ENCODE results near the gene PRKCZ.
"Not testable (repeated sequence)": the region's sequence is repeated elsewhere in the genome, so short reads cannot be mapped to it uniquely, and the experiment has no call there.

The PRKCZ gene

DNA sequence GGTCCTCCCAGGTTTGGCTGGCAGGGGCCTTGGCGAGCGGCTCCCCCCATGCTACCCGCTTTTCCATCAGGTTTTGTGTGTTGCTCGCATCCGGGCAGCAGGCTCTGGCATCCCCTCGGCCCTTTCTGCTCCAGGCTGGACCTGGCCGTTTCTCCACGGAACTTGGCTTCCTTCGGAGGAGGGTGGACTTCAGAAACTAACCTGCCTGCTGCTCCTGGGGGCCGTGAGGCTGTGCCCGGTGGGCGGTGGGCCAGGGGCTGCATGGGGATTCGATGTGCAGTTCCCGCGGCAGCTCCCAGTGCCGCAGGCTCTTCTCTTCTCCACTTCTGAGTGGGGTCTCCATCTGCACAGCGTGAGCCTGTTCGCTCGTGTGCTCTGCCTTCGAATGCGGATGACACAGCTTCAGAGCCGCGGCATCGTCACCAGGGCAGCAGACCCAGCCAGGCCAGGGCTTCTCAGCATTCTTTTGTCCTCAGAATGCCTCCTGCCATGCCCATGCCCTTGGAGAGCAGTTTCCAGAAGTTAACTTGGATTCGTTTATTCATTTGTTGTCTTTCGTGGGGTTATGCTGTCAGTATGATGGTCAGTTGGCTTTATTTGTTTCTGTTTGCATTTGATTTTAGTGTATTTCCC lies 36.4 kb downstream of the PRKCZ start:
- DNase-seq (ENCODE audit: low spot score): peak; percentile 48

DNA sequence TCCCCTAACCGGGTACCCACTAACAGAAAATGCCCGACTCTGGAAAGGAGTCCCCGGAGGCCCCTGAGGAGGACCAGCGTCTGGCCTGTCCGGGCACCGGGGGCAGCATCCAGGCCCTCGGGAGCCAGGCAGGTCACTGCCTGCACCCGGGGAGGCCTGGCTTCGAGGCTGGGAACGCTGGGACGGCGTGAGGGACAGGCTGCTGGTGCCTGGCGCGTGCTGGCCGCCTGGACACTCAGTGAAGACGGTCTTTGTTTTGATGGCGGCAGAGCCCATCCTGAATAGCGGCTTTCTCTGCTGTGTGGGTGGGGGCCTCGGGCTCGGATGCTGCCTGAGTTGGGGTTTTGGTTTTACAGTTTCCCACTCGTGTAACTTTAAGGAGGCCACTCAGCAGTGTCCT lies 37.6 kb downstream of the PRKCZ start:
- peak; percentile 88 for DNase-seq (ENCODE audit: low spot score)

DNA sequence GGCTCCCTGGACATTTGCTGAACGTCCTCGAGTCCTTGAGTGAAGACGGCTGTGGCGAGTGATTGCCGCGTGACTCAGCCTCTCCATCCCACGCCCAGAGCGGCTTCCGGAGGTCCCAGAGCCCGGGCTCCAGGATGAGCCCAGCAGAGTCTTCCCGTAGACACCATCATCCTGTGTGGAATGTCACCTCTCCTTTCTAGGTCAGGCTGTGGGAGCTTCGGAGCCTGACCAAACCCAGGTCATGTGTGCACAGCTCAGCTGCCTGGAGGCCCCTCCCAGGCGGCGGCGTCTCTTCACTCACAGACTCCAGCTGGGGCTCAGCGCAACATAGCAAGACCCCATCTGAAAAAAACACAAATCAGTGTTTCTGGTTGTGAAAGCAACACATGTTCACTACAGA lies 38.2 kb downstream of the PRKCZ start:
- DNase-seq (ENCODE audit: low spot score): peak; percentile 53

DNA sequence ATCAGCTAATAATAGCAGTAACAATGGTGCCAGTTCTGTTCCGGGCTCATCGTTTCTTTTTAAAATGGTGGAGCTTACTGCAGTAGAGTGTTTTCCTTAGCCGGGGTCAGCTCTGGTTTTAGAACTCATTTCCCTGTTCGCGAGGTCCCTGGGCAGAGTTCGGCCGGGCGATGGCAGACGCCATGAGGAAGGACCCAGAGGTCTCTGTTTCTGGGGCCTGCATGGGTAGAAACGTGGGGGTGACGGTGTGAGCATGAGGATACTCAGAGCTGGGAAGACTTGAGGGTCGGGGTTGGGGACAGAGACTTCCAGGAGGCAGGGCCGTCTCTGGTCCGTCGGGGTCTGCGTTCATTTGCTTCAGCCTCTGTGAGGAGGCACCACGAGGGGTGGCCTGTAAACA lies 38.8 kb downstream of the PRKCZ start:
- DNase-seq (ENCODE audit: low spot score): no peak

DNA sequence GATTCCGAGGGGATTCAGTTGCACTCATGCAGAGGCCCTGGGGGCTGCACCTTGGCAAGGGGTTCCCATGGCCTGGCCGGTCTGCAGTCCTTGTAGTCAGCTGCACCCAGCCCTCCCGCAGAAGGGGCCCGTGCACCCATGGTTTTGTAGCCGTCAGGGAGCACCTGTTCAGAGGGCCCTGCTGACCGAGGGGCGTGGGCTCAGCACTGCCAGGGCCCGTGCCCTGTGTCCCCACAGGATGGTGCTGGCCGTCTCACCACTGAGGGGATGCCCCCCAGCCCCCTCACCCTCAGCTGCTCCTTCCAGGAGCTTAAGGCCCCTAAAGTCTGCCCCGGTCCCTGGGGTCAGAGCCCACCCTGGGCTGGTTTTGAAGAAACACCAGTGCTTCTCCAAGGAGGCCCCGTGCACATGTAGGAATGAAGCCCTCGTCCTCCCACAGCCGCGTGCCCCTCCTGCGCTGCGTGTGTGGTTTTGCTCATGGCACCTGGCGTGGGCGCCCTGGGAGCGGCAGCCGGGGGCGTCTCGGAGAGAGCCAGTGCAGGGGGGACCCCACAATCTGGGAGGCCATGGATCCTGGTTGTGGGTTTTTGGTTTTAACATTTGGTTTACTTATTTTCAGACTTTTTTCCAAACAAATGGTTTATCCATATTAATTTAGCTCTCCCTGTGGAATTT lies 40.1 kb downstream of the PRKCZ start:
- no peak for DNase-seq (ENCODE audit: low spot score)

DNA sequence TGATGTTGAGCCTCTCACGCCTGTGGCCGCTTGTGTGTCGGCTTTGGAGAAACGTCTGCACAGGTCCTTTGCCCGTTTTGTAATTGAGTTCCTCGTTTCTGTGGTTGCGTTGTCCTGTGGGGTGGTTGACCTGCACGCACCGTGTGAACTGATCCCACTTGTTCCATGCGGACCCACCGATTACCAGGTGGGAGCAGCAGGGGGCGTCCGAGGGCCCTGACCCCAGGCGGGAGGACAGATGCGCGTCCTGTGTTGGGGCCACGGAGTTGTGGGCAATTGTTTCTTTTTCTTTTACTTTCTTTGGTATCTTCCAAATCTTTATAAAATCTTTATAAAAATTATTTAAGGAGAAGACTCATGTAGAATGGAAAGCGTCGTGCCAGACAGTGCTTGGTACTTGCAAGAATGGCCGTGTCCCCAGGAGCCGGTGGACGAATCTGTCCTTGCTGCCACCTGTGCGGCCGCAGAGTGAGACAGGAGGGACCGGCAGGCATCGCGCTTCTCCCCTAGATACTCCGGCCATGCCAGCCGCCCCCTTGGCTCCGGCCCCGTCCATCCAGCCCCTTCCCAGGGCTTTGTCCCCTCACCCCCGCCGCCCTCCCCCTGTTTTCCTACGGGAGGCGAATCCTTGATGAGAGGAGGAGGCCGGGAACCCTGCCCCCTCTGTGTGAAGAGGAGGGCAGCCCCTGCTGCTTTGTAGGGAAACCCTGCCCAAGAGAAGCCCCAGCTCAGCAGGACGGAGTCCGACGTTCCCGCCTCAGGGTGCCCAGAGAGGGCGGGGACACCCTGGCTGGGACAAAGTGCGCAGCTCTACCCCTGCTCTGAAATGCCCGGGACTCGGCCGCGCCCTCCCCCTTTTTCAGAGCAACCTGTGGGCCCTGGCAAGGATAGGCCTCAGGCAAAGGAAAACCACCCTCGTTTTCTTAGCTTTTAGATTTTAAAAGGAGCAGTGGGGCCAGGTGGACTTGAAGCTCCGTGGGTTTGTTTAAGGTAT lies 41.7 kb downstream of the PRKCZ start:
- DNase-seq (ENCODE audit: low spot score): peak; percentile 54

DNA sequence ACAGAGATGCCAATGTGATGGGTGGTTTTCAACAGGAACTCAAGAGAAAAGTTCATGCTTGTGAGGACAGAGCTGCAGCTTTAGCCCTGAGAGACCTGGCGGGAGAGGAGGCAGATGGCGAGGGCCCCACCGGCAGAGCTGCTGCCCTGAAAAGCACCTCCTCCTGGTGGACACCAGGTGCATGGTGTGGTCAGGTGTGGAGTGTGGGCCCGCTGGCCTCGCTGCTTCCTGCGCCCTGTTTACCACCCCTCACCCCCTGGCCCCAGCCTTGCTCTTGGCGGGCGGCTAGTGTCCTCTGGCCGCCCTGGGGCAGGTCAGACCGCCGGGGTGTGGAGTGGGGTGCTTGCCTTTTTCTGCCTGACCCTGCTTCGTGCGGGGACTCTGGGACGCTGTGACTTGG lies 42.8 kb downstream of the PRKCZ start:
- DNase-seq (ENCODE audit: low spot score): no peak

DNA sequence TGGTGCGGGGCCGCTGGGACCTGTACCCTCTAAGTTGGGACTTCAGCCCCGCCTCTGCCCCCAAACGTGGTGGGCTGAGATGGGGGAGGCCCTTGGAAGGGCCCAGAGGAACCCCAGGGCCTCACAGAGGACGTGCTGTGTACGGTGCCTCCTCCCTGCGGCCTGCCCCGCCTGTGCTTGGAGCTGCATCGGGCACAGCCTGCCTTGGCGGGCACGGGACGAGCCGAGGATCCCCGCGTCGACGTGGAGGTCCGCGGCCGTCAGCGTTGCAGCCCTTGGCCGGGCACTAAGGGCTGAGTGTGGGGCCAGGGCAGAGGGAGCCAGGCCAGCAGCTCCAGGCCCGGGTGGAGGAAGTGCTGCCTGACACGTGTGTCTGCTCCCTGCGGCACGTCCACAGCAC lies 43.4 kb downstream of the PRKCZ start:
- no peak for DNase-seq (ENCODE audit: low spot score)

DNA sequence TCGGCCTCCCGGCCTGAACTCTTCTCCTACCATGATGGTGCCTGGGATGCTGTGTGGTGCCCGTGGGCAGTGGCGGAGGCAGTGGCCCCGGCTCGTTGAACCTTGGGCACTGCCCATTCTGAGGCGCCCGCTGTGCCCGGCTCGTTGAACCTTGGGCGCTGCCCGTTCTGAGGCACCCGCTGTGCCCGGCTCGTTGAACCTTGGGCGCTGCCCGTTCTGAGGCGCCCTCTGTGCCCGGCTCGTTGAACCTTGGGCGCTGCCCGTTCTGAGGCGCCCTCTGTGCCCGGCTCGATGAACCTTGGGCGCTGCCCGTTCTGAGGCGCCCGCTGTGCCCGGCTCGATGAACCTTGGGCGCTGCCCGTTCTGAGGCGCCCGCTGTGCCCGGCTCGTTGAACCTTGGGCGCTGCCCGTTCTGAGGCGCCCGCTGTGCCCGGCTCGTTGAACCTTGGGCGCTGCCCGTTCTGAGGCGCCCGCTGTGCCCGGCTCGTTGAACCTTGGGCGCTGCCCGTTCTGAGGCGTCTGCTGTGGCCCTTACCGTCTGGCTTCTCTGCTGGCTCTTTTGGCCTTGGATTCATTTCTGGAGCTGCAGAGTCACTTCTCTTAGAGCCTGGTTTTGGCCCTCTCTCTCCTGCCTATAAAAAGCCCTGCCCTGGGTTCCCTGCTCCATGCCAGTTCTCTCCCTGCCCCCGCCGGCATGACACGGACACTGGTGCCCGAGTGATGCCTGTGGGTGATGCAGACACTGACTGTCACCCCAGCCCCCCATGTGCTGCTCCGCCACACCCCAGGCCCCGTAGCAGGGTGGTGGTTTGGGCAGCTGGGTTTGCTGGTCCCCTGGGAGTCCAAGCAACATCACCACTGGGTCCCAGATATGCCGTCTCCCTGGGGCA lies 44.3 kb downstream of the PRKCZ start:
- not testable (repeated sequence) for DNase-seq (ENCODE audit: low spot score)

DNA sequence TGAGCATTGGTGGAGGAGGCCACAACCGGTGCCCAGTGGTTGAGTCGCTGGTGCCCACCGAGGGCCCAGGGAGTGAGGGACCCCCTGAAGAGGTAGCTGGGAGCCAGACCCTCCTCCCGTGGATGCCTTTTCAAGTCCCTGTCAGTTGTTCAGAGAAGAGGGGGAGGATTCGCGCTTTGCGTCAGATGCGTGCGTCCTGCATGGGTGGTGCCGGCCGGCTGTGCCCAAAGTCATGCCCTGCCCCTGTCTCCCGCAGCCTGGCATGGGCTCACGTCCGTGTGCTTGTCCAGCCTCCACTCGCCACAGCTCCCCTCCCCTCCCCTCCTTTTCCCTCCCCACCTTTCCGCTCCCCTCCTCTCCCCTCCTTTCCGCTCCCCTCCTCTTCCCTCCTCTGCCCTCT lies 45.2 kb downstream of the PRKCZ start:
- DNase-seq (ENCODE audit: low spot score): no peak

DNA sequence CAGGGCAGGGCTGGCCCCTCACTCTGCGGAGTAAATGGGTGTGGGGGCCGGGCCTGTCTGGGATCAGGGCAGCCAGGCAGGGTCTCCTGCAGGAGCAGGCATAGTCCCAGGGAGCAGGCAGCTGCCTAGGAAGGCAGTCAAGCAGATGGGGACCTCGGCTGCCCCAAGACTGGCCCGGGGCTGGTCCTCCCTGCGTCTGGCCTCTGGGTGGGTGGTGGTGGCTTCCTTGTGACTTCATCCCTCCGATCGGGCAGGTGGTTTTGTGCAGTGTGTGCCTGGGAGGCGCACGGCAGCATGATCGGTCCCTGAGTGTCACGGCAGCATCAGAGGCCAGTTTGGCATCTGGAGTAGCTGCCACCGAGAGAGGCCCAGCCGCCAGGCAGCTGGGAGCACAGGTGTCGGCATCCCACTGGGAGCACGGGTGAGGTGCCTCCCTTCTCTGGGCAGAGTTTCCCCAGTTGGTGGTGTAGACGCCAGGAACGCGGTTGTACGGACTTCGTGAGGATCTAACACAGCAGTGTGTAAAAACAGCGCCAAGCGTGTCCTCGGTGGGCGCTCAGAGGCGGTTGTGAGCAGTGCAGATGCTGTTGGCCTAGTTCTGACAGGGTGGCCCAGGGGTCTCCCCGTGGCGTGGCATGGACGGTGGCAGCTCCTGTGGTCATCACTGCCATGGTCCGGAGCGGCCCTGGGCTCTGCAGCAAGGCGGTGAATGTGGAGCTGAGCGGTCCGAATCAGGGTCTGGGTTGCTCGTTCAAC lies 45.9 kb downstream of the PRKCZ start:
- DNase-seq (ENCODE audit: low spot score): no peak

DNA sequence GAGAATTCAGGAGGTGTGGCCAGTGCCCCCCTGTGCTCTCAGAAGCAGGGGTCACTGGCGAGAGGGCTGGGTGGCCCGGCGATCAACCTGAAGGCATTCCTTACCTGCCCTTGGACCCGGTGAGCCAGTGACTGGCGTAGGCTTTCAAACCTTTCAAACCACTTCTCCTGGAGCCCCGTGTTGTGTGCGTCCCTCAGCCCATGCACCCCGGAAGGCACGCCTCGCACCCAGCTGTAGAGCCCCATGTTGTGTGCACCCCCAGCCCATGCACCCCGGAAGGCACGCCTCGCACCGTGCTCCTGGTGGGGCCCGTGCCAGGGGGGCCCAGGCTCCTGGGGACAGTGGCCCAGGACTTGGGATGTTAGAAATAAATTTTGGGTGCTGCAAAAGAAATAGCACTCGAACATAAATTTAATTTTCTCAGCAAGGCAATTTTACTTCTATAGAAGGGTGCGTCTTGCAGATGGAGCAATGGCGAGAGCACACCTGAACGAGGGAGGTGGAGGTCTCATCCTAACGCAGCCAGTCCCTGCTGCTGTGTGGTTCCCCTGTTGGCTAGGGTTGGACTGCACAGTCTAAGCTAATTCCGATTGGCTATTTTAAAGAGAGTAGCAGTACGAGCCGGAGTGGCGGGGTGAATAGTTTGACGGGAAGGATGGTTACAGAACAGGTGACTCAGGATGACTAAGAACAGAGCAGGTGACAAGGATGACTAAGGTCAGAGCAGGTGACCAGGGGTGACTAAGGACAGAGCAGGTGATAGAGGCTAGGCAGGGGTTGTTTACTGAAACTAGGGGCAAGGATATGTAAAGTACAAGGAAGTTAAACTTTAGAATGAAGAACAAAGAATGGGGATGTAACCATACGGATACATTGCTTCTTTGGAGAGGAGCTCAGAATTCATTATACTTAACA lies 47.4 kb downstream of the PRKCZ start:
- no peak for DNase-seq (ENCODE audit: low spot score)

DNA sequence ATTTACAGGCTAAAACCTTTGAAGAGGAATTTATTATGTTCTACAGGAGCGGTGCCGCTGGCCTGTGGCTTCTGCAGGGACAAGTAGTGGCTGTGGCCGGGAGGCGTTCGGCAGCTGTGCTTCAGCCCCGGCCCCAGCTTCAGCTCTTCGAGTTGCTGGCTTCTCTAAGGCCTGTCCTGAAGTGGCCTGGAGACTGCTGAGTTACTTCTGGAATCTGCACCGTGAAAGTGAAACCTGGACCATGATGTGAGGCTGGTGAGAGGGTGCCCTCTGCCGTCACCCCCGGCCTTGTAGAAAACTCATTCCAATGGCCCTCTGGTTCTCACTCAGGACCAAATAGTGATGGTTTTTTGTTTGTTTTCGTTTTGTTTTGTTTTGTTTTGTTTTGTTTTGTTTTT lies 48.1 kb downstream of the PRKCZ start:
- no peak for DNase-seq (ENCODE audit: low spot score)

DNA sequence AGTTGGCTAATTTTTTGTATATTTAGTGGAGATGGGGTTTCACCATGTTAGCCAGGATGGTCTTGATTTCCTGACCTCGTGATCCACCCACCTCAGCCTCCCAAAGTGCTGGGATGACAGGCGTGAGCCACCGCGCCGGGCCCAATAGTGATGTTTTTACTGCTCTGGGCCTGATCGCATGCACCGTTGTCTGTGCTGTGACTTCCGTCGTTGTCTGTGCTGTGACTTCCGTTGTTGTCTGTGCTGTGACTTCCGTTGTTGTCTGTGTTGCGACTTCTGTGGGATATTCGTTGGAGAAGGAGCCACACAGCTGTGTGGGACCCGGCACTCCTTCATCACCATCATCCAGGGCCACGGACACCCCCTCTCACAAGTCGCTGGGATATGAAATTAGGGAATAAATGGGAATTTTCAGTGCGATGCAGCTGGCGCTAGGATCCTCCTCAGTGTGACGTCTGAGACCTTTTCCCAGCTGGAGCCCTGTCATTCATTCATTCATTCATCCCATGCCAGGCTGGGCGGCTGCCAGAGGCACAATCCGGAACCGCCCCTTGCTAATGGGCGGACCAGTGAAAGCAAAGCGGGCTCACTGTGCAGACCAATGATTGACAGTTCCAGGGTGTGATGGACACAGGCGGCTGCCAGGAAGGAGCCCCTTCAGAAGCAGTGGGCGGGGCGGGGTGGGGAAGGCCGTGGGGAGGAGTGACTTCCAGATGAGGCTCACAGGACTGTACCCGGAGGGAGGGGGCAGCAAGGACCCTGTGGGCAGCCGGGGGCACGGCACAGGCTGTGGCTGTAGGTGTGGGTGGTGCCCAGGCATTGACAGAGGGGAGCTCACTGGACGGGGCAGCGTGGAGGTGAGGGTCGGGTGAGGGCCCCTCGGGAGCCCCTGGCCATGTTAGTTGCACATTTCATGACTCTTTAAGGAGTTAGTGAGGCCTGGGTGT lies 48.9 kb downstream of the PRKCZ start:
- peak; percentile 93 for DNase-seq (ENCODE audit: low spot score)

DNA sequence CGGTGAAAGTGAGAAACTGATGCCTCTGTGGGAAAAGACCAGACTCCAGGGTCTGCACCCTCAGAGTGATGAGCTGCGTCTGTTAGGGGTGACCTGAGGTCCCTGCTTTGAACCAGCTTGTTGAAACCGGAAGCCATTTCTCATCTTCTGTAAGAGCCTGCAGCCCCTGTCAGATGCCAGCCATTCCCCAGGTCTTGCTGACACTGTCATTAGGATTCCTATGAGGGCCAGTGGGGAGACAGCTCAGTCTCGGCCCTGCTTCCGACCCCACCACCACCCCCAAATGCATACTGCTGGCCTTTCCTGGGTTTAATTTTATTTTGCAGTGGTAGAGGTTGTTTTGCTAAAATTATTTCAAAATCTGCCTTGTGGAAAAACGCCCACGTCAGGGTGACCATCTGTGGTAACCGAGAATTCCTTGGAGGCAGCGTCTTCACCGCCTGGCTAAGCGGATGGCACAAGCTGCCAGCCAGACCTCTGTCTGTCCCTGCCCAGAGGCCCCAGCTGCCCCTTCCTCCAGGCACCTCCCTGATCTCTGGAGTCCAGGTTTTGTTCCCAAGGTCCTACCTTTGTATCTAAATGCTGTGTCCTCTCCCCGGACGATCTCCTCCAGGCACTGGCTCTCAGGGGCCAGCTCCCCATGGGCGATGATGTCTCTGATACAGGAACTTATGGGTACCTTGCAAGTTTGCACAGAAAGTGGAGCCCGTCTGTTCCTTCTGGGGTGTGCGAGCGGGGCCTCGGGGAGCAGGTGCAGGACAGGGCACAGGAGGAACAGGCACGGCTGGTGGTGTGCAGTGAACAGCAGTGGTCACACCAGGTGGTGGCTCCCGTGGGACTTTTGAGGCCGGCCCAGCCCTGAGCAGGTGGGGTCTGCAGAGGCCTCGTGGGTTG lies 49.9 kb downstream of the PRKCZ start:
- no peak for DNase-seq (ENCODE audit: low spot score)

DNA sequence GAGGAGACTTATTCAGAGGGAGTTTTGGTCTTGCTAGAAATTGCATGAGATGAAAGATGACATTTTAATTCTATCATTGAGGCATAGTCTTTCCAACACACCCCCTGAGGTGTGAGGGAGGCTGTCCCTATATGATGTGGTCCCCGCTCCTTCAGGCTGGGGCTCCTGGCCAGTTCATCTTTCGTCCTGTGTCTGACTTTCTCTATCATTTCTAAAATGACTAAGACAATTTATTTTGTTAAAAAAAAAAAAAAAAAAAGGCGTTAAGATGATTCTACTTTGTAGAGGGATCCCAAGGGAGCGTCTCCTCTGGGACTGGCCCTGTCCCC lies 50.5 kb downstream of the PRKCZ start:
- no peak for DNase-seq (ENCODE audit: low spot score)

DNA sequence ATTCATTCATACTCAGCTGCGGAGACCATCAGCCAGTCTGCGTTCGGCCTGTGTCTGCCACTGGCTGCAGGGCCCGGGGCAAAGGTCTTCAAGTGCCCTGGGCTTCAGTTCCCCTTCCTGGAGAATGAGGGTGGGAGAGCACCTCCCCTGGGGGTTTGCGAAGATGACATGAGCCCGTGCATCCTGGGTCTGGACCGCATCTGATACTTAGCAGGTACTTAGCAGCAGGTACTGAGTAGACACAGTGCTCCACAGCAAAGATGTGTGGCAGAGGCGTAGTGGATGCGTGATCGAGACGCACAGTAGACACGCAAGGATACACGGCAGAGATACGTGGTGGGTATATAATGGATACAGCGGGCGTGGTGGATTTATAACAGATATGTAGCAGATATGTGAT lies 51.3 kb downstream of the PRKCZ start:
- no peak for DNase-seq (ENCODE audit: low spot score)

DNA sequence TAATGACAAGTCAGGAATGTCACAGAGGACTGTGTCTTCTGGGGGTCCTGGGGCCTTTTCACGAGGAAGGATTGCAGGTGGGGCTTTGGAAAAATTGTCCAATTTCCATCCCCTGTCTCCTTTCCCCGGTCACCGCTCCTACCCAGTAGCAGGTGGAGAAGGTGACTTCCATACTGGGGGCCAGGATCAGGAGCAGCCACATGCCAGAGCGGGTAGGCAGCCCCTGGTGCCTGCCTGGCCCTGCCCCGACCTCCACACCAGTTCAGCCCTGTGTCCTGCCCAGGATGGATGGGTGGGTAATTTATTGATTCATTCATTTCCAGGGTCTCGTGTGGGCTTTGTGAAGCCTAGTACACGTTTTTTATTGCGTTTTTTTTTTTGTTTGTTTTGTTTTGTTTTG lies 51.7 kb downstream of the PRKCZ start:
- DNase-seq (ENCODE audit: low spot score): no peak

Measured in pons (tissue), 1 donor.